Uterus (tissue), 2 donors: ENCODE results near the gene PTX4.

Experiments used
- POLR2A ChIP-seq, 2 donors: fragments of 450-650 bp; IDR thresholded peaks; one replicate each; pipeline ENCODE4 v1.6.1; 2016; ENCODE audit warnings: antibody characterized with exemption in 2 of 2, mild to moderate bottlenecking in 1 of 2, moderate library complexity in 1 of 2
- TF ChIP-seq, protein P1 (sequence below), 4 experiments: fragments of 200-600 bp in 2 of 4; fragments of 450-650 bp in 2 of 4; sonication (generic) in 2 of 4; IDR thresholded peaks; one replicate each; pipeline ENCODE4 v1.5.1; 2016 to 2019; ENCODE audit warnings: antibody characterized with exemption in 4 of 4, mild to moderate bottlenecking in 2 of 4, moderate library complexity in 1 of 4

DNA sequence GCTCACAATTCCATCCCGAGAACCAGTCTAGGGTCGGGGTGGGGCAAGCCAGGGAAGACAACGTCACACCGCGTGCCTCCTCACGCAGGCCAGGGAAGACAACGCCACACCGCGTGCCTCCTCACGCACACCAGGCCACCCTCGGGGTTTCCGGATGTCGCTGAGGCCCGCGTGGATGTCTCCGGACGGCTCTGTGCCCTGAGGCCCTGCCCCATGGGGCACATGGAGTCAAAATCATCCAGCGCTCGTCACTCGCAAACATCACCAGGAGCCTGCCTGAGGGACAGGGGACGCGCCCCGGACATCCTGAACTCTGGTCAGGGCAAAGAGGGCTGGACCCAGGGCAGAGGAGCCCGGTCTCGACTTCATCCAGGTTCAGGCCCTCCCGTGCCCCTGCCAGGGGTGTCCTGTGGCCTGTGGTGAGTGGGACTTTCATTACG, 48.4 kb upstream of the PTX4 start:
- TF ChIP-seq, protein P1, sequence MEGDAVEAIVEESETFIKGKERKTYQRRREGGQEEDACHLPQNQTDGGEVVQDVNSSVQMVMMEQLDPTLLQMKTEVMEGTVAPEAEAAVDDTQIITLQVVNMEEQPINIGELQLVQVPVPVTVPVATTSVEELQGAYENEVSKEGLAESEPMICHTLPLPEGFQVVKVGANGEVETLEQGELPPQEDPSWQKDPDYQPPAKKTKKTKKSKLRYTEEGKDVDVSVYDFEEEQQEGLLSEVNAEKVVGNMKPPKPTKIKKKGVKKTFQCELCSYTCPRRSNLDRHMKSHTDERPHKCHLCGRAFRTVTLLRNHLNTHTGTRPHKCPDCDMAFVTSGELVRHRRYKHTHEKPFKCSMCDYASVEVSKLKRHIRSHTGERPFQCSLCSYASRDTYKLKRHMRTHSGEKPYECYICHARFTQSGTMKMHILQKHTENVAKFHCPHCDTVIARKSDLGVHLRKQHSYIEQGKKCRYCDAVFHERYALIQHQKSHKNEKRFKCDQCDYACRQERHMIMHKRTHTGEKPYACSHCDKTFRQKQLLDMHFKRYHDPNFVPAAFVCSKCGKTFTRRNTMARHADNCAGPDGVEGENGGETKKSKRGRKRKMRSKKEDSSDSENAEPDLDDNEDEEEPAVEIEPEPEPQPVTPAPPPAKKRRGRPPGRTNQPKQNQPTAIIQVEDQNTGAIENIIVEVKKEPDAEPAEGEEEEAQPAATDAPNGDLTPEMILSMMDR (IDR thresholded peaks at IDR 0.05) = no peak
- no peak for TF ChIP-seq POLR2A (IDR thresholded peaks at IDR 0.05)
